TTC549 (cell line): ENCODE measurements around the gene ARHGAP33.
"Not testable (repeated sequence)": the region's sequence is repeated elsewhere in the genome, so short reads cannot be mapped to it uniquely, and the experiment has no call there.

Source experiments
- FAIRE-seq: peaks from 2 replicates; lab custom pipeline; 2012; peaks lifted over from hg19 to GRCh38; lab: Jason Lieb, UNC

Gene ARHGAP33

GRCh38 chr19:35795564-35795963 is 20.2 kb downstream of the ARHGAP33 start:
- not testable (repeated sequence) for FAIRE-seq

GRCh38 chr19:35796645-35797542 is 21.5 kb downstream of the ARHGAP33 start:
- FAIRE-seq = no peak

GRCh38 chr19:35797663-35798062 is 22.3 kb downstream of the ARHGAP33 start:
- FAIRE-seq = no peak

GRCh38 chr19:35801828-35802227 is 26.5 kb downstream of the ARHGAP33 start:
- FAIRE-seq = no peak

- no peak for FAIRE-seq
These were observed 30.2 kb downstream of the ARHGAP33 start for GRCh38 chr19:35805526-35806102.

- no peak for FAIRE-seq
These were observed 31.2 kb downstream of the ARHGAP33 start for GRCh38 chr19:35806597-35806996.

GRCh38 chr19:35807633-35808032 is 32.3 kb downstream of the ARHGAP33 start:
- no peak for FAIRE-seq

GRCh38 chr19:35811317-35812219 is 36.2 kb downstream of the ARHGAP33 start:
- no peak for FAIRE-seq

GRCh38 chr19:35812220-35813042 is 37.1 kb downstream of the ARHGAP33 start, which contains the start of gene PRODH2:
TSS of gene PRODH2 (minus strand) at chr19:35812845. CDS start at chr19:35812805, 40 bp downstream.
- FAIRE-seq = no peak

GRCh38 chr19:35813043-35813890 is 37.9 kb downstream of the ARHGAP33 start:
- no peak for FAIRE-seq

GRCh38 chr19:35816262-35816661 is 40.9 kb downstream of the ARHGAP33 start:
- FAIRE-seq = no peak

GRCh38 chr19:35816846-35817245 is 41.5 kb downstream of the ARHGAP33 start:
- FAIRE-seq = no peak

GRCh38 chr19:35818445-35818844 is 43.1 kb downstream of the ARHGAP33 start:
- FAIRE-seq = no peak

GRCh38 chr19:35822579-35822978 is 47.2 kb downstream of the ARHGAP33 start:
- FAIRE-seq = no peak

GRCh38 chr19:35824150-35824549 is 48.8 kb downstream of the ARHGAP33 start:
- no peak for FAIRE-seq

GRCh38 chr19:35828692-35829301 is 53.4 kb downstream of the ARHGAP33 start:
- FAIRE-seq = no peak

GRCh38 chr19:35830986-35831385 is 55.6 kb downstream of the ARHGAP33 start:
- no peak for FAIRE-seq

- FAIRE-seq = no peak
These were observed 56.7 kb downstream of the ARHGAP33 start for GRCh38 chr19:35832054-35832453.

- no peak for FAIRE-seq
These were observed 58.6 kb downstream of the ARHGAP33 start for GRCh38 chr19:35833972-35834371.

GRCh38 chr19:35836096-35836495 is 60.7 kb downstream of the ARHGAP33 start:
- not testable (repeated sequence) for FAIRE-seq
